ENCODE measurements around the gene CPAMD8.
"Not testable (repeated sequence)": the region's sequence is repeated elsewhere in the genome, so short reads cannot be mapped to it uniquely, and the experiment has no call there.

Gene CPAMD8

DNA sequence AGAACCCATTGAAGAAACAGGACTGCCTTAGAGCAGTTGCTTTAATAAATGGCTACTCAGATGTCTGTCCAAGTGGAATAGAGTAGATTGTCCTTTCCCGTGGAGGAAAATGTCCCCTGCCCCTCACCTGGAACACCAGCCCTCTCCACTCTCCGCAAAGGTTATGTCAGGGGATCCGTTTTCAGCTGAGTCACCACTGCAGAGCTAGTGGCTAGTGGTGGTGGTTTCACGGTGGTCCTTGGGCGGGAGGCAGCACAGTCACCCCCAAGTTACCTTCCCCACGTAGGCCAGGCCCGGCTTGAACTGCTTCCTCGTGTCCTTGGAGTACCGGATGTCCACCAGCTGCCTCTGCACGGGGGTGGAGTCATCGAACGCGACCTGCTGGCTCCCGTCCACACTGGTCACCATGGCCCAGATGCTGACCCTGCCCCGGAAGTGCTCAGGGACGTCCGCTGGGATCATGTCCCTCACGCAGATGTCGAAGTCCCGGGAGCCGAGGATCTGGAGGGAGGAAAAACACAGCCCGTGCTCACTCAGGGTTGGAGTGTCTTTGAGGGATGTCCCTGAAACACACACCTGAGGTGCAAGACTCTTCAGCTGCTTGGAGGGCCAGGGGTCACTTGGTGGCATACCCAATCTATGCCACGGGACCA lies 29.6 kb downstream of the CPAMD8 start:
- DNase-seq = not testable (repeated sequence)

GRCh38 chr19:16988661-16989060 lies 37.9 kb downstream of the CPAMD8 start:
- no peak for DNase-seq

- DNase-seq = no peak
Measured at GRCh38 chr19:16985403-16985802, 41.2 kb downstream of the CPAMD8 start.

DNA sequence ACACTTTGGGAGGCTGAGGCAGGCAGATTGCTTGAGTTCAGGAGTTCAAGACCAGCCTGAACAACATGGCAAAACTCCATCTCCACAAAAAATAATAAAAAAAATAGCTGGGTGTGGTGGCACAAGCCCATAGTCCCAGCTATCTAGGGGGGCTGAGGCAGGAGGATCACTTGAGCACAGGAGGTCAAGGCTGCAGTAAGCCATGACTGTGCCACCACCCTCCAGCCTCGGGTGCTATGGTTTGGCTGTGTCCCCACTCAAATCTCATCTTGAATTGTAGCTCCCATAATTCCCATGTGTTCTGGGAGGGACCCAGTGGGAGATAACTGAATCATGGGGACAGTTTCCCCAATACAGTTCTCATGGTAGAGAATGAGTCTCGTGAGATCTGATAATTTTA lies 44.0 kb downstream of the CPAMD8 start:
- not testable (repeated sequence) for DNase-seq

DNA sequence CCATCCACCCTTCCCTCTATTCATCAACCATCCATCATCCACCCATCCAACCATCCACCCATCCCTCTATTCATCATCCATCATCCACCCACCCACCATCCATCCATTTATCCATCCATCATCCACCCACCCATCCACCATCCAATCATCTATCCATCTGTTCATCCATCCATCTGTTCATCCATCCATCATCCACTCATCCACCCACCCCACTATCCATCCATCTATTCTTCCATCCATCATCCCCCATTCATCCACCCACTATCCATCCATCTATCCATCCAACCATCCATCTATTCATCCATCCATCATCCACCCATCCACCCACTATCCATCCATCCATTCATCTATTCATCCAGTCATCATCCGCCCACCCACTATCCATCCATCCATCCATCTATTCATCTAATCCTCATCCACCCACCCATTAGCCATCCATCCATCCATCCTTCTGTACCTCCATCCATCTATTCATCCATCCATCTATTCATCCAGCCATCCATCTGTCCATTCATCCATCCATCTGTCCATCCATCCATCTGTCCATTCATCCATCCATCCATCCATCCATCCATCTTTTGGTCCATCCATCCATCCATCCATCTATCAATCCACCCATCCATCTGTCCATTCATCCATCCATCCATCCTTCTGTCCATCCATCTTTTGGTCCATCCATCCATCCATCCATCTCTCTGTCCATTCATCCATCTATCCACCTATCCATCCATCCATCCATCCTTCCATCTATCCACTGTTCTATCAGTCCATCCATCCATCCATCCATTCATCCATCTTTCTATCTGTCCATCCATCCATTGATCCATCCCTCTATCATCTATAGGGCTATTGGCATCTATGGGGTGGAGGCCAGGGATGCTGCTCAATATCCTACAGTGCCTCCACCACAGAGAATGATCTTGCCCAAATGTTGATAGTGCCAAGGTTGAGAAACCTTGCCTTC lies 47.5 kb downstream of the CPAMD8 start:
- DNase-seq = no peak

GRCh38 chr19:16978156-16978555 lies 48.5 kb downstream of the CPAMD8 start:
- no peak for DNase-seq

DNA sequence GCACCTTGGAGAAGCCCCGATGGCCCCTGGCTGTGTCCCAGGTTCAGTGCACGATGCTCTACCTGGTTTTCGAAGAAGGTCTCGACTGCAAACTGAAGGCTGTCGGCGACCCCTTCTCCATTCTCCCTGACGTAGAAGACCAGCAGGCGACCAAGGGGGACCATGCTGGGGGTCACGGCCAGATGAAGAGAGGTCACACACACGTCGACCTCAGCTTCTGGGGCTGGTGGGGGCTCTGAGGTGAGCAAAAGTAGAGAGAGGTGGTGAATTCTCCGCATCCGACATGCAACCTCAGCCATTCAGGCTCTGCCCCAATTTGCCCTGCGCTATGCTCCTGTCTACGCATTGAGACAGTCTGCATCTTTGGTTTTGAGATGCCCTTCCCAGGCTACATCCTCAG lies 49.3 kb downstream of the CPAMD8 start:
- DNase-seq = no peak

GRCh38 chr19:16976446-16976845 lies 50.2 kb downstream of the CPAMD8 start:
- DNase-seq = no peak

- no peak for DNase-seq
Measured at GRCh38 chr19:16970821-16971220, 55.8 kb downstream of the CPAMD8 start.

DNA sequence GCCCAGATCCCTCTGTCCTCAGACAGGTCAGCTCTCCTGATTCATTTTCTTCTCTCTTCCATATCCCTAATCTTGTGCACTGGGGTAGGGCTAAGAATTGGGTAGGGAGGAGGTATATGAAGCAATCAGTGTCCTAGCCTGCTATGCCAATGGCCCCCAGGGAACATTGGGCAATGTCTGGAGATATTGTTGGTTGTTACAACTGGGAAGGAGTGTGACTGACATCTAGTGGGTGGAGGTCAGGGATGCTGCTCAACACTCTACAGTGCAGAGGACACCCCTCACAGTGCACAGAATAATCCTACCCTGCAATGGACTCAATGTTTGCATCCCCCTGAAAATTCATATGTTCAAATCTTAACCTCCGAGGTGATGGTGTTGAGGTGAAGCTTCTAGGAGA lies 57.5 kb downstream of the CPAMD8 start:
- DNase-seq = no peak

GRCh38 chr19:16960996-16961822 lies 65.4 kb downstream of the CPAMD8 start:
- DNase-seq = peak; percentile 25

- DNase-seq = not testable (repeated sequence)
Measured at GRCh38 chr19:16958277-16958676, 68.3 kb downstream of the CPAMD8 start.

DNA sequence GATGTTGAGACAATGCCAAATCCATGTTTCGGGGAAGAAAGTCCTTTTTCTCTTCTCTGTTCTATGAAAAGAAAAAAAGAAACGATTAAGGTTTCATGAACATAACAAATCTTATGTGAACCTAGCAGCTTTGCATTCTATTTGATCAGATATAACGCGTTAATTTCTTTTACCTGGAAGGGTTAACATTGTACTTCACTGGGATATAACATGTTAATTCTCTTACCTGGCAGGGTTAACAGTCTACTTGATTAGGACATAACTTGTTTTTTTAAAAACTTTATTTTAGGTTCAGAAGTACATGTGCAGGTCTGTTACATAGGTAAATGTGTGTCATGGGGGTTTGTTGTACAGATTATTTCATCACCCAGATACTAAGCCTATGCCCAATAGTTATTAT lies 68.8 kb downstream of the CPAMD8 start:
- no peak for DNase-seq

- peak; percentile 50 for DNase-seq
Measured at GRCh38 chr19:16957151-16957701, 69.4 kb downstream of the CPAMD8 start.

DNA sequence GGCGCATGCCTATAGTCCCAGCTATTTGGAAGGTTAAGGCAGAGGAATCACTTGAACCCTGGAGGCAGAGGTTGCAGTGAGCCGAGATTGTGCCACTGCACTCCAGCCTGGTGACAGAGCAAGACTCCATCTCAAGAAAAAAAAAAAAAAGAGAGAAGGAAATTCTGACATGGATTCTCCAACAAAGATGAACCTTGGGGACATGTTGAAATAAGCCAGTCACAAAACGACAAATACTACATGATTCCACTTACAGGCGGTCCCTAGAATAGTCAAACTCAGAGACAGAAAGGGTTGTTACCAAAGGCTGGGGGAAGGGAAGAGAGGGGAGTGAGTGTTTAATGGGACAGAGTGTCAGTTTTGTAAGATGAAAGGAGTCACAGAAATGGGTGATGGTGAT lies 71.4 kb downstream of the CPAMD8 start:
- no peak for DNase-seq

GRCh38 chr19:16952046-16952445 lies 74.6 kb downstream of the CPAMD8 start:
- DNase-seq = no peak

DNA sequence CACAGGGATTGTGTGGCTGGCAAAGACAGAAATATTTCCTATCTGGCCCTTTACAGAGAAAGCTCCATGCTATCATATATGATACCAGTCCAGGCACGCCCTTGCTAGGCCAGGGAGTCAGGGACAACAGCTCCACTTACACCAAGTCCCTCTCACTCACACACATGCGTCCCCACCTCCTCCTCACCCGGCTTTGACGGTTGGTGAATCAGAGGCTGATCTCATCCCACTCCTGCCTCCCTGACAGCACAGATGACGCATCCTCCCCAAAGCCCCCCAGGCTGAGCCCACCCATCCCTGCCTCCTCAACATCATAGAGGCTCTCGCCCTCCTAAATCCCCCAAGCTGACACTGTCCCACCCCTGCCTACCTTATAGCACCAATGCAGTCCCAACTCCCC lies 75.1 kb downstream of the CPAMD8 start:
- no peak for DNase-seq

DNA sequence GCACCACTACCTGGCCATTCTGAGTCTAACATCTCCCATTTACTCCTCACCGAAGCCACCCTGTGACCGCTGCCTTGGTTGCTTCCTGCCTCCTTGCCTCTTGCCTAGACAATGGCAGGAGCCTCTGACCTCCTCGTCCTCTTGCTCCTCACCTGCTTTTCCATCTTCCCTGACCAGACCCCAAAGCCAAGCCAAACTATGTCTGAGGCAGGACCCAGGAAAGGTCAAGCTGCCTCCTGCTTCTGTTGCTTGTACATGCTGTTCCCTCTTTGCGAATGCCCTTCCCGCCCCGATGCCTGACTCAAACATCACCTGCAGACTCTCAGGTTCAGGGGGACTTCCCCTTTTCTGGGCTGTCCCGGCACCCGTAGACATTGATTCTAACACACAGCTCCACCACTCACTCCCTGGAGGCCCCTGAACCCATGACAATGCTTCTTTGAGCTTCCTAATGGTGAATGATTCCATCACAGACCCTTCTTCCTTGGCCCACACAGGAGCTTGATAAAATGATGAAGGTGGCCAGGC lies 77.0 kb downstream of the CPAMD8 start:
- DNase-seq = no peak

GRCh38 chr19:16946951-16947940 lies 79.4 kb downstream of the CPAMD8 start:
- no peak for DNase-seq

DNA sequence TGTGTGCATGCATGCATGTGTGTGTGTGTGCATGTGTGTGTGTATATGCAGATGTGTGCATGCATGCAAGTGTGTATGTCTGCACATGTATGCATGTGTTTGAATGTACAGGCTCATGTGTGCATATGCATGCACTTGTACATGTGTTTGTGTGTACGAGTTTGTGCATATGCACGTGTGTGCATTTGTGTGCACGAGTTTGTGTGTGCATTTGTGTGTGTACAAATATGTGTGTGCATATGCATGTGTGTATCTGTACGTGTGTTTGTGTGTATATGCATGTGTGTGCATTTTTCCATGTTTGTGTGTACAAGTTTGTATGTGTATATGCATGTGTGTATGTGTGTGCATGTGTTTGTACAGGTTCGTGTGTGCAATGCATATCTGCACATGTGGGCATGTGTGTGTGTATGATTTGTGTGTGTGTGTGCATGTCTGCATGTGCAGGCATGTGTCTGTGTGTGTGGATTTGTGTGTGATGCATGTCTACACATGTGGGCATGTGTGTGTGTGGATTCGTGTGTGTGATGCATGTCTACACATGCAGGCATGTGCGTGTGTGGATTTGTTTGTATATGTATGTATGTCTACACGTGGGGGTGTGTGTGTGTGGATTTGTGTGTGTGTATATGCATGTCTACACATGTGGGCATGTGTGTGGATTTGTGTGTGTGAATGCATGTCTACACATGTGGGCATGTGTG lies 80.7 kb downstream of the CPAMD8 start:
- no peak for DNase-seq

DNA sequence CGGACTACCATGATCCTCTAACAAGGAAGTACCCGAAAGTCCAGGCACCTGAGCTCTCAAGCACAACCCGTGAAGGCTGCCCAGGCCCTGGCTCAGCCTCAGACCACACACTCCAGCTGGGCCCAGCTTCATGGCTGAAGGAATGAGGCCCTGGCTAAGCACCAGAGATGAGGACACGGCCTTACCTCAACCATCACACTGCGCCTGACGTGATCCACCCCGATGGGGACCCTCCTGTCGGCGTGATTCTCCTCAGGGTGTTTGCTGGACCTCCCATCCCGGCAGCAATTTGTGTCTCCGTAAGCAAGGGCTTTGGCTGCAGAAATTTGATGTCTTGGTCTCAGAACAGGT lies 81.3 kb downstream of the CPAMD8 start:
- no peak for DNase-seq

Data from right hindlimb (tissue), 1 donor.